Measurements from ENCODE around the gene VAV1. TPM values are rescaled to one million over a fixed set of nuclear protein-coding genes. Genes with fewer than 3 reads are reported as not detected.

The VAV1 gene
- total RNA-seq, 3 donors from 2014 or later = 6.6 to 10.2 (median 8.5) TPM

DNA sequence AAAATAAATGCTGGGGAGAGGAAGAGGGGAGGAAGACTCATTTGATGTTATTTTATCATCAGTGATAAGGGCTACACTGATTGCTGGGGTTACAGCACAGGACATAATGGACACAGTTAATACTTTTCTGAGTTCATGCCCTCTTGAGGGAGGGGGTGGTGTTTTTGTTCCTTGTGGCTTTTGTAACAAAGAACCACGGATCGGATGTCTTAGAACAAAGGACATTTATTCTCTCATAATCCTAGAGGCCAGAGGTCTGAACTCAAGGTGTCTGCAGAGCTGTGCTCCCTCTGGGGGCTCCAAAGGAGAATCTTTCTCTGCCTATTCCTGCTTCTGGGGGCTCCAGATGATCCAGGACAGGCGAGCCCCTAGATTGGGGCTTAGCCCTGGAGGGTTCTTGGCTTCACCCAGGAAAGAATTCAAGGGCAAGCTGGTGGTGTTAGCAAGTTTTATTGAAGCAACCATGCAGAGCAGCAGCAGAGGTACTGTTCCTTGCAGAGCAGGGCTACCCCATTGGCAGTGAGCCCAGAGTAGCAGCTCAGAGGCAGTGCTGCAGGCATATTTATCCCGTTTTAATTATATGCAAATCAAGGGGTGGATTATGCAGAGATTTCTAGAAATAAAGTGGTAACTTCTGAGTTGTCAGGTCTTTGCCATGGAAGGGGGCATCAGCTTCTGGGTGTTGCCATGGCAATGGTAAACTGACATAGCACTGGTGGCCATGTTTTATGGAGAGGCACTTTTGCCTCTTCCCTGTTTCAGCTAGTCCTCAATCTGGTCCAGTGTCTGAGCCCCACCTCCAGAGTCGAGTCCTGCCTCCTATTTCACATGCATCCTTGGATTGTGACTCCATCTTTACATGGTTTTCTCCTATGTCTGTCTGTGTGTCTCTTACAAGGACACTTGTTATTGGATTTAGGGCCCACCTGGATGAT lies 18.0 kb downstream of the VAV1 start:
- H3K27me3 ChIP-seq = no peaks in the 10 kb centered on the region
- no peaks in the 10 kb centered on the region for H3K36me3 ChIP-seq
- TF ChIP-seq POLR2A (IDR thresholded peaks at IDR 0.05) (no peak), POLR2AphosphoS5 (IDR thresholded peaks at IDR 0.05) (no peak), CTCF (IDR thresholded peaks at IDR 0.05) (no peak)
- H3K4me1 ChIP-seq = no peaks in the 10 kb centered on the region
- intact Hi-C loops (cut with DNase I; ENCODE audit: low total_unique reads) = no loop called here
- no peak overlapping the region for H3K4me3 ChIP-seq
- DNase-seq (ENCODE audit: low spot score in 2 of 2) = no peak
- peaks cover 0 to 6% of the 10 kb centered on the region in 2 donors for H3K9me3 ChIP-seq
- no peak overlapping the region for H3K27ac ChIP-seq

- Histone ChIP-seq H3K36me3 (no peaks in the 10 kb centered on the region), H3K4me1 (no peaks in the 10 kb centered on the region), H3K4me3 (no peak overlapping the region), H3K9me3 (peaks cover 0 to 6% of the 10 kb centered on the region in 2 donors), H3K27ac (no peak overlapping the region), H3K27me3 (no peaks in the 10 kb centered on the region)
- intact Hi-C loops (cut with DNase I; ENCODE audit: low total_unique reads) = no loop called here
- DNase-seq (ENCODE audit: low spot score in 2 of 2) = no peak
- TF ChIP-seq CTCF (IDR thresholded peaks at IDR 0.05) (no peak), POLR2AphosphoS5 (IDR thresholded peaks at IDR 0.05) (no peak), POLR2A (IDR thresholded peaks at IDR 0.05) (no peak)
Measured at GRCh38 chr19:6791237-6791636, 18.7 kb downstream of the VAV1 start.

DNA sequence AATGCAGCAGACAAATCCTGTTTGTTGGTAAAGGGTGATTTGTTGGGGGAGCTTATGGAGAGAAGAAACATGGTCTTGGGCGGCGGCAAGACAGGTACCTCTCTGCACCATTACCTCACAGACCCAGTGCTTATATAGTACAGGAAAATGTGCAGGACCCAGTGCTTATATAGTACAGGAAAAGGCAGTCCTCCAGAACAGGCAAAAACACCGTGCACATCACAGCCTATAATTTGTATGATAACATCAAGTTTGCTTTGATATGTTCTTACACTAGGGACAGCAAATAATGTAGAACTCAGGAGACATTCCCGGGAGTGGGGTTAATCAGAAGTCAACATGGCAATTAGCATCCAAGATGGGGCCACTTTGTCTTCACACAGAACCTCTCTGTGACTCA lies 20.9 kb downstream of the VAV1 start:
- no peaks in the 10 kb centered on the region for H3K27me3 ChIP-seq
- H3K27ac ChIP-seq = no peak overlapping the region

GRCh38 chr19:6793973-6794372 lies 21.5 kb downstream of the VAV1 start:
- DNase-seq (ENCODE audit: low spot score in 2 of 2) = no peak
- H3K4me3 ChIP-seq = no peak overlapping the region
- H3K4me1 ChIP-seq = no peaks in the 10 kb centered on the region
- H3K27me3 ChIP-seq = no peaks in the 10 kb centered on the region
- no peaks in the 10 kb centered on the region for H3K36me3 ChIP-seq
- peaks cover 0 to 6% of the 10 kb centered on the region in 2 donors for H3K9me3 ChIP-seq
- no peak for TF ChIP-seq POLR2A (IDR thresholded peaks at IDR 0.05)
- TF ChIP-seq CTCF (IDR thresholded peaks at IDR 0.05) = no peak
- TF ChIP-seq POLR2AphosphoS5 (IDR thresholded peaks at IDR 0.05) = no peak
- no peak overlapping the region for H3K27ac ChIP-seq
- intact Hi-C loops (cut with DNase I; ENCODE audit: low total_unique reads) = no loop called here

More for the DNA sequence above, 20.9 kb downstream of the VAV1 start:
- intact Hi-C loops (cut with DNase I; ENCODE audit: low total_unique reads) = no loop called here
- no peaks in the 10 kb centered on the region for H3K4me1 ChIP-seq
- H3K9me3 ChIP-seq = peaks cover 0 to 6% of the 10 kb centered on the region in 2 donors
- TF ChIP-seq CTCF (IDR thresholded peaks at IDR 0.05) (no peak), POLR2AphosphoS5 (IDR thresholded peaks at IDR 0.05) (no peak), POLR2A (IDR thresholded peaks at IDR 0.05) (no peak)
- DNase-seq (ENCODE audit: low spot score in 2 of 2) = no peak
- no peak overlapping the region for H3K4me3 ChIP-seq
- no peaks in the 10 kb centered on the region for H3K36me3 ChIP-seq

GRCh38 chr19:6794686-6795431 lies 22.4 kb downstream of the VAV1 start:
- intact Hi-C loops (cut with DNase I; ENCODE audit: low total_unique reads) = no loop called here
- H3K27me3 ChIP-seq = no peaks in the 10 kb centered on the region
- no peak overlapping the region for H3K4me3 ChIP-seq
- no peaks in the 10 kb centered on the region for H3K36me3 ChIP-seq
- H3K27ac ChIP-seq = no peak overlapping the region
- TF ChIP-seq POLR2A (IDR thresholded peaks at IDR 0.05) (no peak), POLR2AphosphoS5 (IDR thresholded peaks at IDR 0.05) (no peak), CTCF (IDR thresholded peaks at IDR 0.05) (no peak)
- no peaks in the 10 kb centered on the region for H3K4me1 ChIP-seq
- peaks cover 0 to 6% of the 10 kb centered on the region in 2 donors for H3K9me3 ChIP-seq
- no peak for DNase-seq (ENCODE audit: low spot score in 2 of 2)
